GM21515 (cell line): ENCODE results near the gene CCDC182.

Experiments used
- ATAC-seq: cut with Tn5 transposase; IDR thresholded peaks from one replicate; pipeline ENCODE4 v1.9.1; 2021; ENCODE audit not compliant: unreplicated experiment

The CCDC182 gene

GRCh38 chr17:57701124-57701523 is 44.0 kb downstream of the CCDC182 start:
- ATAC-seq: no peak

- ATAC-seq: no peak
Measured at GRCh38 chr17:57699751-57700219, 45.3 kb downstream of the CCDC182 start.

- no peak for ATAC-seq
Measured at GRCh38 chr17:57697891-57698711, 47.0 kb downstream of the CCDC182 start.

GRCh38 chr17:57697197-57697596 is 47.9 kb downstream of the CCDC182 start:
- no peak for ATAC-seq

- no peak for ATAC-seq
Measured at GRCh38 chr17:57696050-57696449, 49.0 kb downstream of the CCDC182 start.
